NCI-H524 treated with DMSO at 0.1 percent for 48 hours (cell line): ENCODE data around the gene TAL1.

Experiments used
- DNase-seq: peaks from one replicate; lab custom pipeline; 2025; lab: John Stamatoyannopoulos, UW

Gene TAL1

DNA sequence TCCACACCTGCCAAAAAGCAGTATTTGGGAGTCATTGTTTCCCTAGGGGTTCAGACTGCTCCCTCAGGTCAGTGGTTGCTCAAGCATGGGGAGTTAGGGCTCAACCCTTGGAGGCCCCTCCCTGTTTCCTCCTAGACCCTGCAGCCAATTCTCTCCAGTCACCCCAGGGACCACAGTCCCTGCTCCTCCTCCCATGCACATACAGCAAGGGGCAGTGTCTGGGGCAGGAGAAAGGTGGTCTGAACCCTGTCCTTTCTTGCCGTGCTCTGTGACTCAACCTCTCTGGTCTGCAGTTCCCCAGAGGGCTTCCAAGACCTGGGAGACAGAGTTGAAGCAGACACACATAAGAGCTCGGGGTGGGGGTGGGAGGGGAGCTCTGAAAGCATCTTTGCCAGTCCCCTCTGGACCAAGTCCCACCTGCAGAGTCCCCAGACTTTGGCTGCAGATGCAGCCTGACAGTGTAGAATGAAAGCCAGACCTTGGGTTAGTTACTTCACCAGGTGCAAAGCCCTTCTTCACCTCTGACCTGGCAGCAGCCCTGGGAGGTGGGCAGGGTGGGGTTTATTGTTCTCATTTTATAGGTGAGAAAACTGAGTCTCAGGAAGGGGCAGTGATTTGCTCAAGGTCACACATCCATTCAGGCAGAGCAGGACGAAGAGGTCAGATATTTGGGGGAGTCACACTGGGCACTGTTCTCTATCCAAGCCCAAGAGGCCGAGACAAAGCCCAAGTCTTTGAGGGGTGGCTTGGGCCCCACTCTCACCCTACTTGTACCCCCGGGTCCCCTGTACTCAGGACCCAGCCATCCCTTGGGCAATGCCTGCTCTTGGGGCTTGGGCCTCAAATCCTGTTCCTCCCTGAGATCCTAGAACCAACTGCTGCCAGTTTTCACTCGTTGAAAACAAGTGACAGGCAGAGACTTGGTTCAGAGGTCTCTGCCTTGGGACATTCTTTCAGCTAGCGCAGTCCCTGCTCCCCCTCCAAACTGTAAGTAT lies 42.9 kb downstream of the TAL1 start:
- DNase-seq, result no peak

GRCh38 chr1:47187926-47188250 lies 44.1 kb downstream of the TAL1 start:
- no peak for DNase-seq

GRCh38 chr1:47187231-47187925 lies 44.6 kb downstream of the TAL1 start:
- no peak for DNase-seq

DNA sequence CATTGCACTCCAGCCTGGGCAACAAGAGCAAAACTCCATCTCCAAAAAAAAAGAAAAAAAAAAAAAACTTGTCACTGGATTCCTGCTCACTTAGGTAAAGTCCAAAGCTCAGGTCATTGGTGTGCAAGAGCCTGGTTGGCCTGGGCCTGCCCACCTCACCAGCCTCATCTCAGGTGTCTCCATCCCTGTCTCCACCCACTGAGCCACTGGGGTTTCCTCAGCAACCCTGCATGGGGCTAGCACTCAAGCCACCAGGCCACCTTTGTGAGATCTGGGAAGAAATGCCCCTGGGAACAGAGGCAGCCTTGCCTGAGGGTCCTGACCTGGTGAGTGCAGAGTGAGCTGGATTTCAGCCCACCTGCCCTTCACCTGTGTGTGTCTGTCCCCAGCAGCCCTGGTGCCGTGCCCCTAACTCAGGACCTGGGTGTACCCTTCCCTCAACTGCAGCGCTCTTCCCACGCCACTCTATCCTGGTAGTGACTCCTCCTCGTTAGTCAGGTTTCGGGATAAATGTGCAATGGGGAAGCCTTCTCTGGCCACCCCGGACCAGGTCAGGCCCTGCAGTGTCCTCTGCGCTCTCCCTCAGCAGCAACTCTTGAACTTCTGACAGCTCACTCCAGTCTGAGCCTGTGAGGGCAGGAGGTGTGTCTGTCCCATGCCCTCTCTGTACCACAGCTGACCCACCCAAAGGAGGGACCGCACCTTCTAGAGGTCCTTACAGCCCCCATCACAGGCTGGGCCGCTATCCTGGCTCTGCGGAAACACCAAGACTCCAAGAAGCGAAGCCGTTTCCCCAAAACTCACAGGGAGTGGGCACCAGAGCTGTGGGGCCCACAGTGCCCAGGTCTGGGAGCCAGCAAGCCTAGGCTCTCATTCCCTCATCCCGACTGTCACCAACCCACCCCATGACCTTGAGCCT lies 45.5 kb downstream of the TAL1 start:
- DNase-seq, result no peak

- DNase-seq, result no peak
Observed at GRCh38 chr1:47184822-47185677, 47.0 kb downstream of the TAL1 start.

GRCh38 chr1:47184090-47184821 lies 47.8 kb downstream of the TAL1 start:
- DNase-seq, result no peak

DNA sequence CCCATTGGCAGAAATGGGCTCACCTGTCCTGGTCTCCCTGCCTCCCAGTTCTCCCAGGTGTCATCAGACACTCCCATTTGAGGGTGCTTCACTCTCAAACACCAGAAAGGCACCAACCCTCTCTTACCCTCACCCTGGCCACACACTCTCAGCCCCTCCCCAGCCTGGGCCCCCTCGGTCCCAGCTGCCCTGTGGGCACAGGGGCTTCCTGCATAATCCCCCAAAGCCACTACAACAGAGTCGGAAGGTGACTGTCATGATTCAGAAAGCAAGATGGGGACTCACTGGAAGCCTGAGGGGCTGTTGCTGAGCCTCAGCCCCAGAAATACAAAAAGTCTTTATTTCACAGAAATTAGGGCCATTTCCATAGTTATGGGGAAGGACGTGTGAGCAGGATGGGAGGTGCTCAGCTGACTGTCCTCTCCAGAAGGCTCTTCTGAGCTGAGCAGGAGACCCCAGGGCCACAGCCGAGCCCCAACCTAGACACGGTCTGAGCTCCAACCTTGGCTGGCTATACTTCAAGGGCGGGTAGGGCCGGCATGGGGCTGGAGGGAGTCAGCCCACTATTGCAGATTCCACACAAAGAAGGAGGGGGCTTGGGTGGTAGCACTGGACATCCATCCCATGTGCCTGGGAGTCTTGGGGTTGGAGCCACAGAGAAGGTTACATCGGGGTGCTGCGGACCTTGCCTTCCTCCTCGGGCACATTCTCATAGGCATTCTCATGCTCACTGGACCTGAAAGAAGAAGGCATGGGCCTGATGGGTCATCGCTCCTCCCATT lies 48.5 kb downstream of the TAL1 start:
- no peak for DNase-seq

GRCh38 chr1:47182676-47183235 lies 49.3 kb downstream of the TAL1 start:
- no peak for DNase-seq

DNA sequence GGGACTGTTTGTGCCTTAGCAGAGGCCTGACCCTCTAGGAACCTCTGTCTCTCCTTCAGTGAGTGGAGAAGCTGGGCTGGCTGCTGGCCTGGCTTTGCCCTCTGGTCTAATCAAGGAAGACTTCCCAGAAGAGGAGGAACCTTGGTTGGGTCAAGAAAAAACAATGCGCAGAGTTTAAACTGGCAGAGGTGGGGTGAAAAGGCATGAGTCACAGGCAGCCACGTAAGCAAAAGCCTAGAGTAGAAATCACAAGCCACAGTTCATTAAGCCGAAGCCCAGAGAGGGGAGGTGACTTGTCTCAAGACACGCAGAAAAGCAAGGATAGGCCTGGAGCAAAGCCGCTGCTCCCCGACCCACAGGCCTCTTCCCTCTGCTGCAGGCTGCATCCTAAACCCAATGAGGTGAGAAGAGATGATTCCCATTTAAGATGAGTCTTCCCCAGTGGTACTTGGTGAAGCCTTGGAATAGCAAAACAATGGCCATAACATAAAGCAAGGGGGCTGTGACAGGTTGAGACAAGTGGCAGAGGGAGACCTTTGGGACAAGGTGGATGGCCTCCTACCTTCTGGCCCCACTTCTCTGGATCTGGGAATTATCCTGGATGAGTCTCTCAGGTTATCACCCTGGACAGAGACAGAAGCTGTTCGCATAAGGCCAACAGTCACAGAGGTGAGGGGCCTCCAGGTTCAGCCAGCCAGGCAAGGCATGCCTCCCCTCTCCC lies 49.9 kb downstream of the TAL1 start:
- no peak for DNase-seq

DNA sequence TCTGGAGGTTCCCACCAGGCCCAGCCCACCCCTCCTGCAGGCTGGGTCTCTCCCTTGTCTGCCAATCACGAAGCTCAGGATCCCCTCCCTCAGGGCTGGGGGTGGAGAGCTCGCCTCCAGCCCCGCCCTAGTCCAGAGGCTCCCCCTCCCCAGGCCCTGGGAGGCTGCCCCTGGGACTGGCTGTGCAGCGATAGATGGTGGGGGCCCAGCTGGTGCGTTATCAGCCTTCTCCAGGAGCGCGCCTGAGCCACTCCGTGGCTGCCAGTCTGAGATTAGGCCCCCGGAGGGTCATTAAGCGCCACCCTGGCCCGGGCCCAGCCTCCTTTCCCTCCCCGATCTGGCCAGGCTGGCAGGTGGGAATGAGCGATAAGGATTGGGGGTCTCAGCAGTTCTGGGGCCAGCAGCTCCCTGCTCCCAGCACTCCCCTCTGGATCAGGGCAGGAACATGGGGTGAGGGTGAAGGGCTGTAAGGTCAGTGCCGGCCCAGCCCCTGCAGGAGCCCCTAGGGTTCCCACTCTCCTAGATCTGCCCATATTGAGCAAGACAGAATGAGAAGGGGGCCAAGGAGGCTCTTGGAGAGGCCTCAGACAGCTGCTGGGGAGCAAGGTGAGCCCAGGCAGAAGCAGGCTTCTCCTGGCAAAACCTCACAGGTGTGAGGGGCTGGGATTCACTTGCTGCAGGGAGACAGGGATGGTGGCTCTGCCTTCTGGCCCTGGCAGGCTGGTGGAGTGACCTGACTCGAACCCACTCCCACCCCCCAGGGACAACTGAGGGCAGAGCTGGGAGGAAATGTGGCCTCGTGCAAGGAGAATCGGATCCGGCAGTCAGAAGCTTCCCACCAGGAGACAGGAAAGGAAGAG lies 50.7 kb downstream of the TAL1 start:
- DNase-seq, result no peak

DNA sequence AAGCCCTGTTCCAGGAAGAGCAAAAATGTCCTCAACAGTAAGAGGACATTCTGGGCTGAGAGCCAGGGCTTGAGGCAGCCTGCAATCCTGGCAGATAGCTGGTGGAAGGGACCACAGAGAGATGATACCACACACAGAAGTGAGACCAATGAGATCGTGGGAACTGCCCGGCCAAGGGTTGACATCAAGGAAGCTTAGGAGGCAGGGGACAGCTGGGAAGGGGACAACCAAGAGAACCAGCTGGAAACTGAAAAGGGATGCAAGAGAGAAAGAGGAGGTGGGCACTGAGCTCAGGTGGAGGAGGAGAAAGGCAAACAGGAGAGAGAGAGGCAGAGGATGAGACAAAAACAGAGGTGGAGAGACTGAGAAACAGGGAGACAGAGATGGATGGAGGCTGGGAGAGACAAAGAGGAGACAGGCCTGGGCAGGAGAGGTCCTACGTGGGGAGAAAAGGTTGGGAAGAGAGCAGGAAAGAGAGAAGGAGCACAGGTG lies 51.4 kb downstream of the TAL1 start:
- DNase-seq, result no peak

DNA sequence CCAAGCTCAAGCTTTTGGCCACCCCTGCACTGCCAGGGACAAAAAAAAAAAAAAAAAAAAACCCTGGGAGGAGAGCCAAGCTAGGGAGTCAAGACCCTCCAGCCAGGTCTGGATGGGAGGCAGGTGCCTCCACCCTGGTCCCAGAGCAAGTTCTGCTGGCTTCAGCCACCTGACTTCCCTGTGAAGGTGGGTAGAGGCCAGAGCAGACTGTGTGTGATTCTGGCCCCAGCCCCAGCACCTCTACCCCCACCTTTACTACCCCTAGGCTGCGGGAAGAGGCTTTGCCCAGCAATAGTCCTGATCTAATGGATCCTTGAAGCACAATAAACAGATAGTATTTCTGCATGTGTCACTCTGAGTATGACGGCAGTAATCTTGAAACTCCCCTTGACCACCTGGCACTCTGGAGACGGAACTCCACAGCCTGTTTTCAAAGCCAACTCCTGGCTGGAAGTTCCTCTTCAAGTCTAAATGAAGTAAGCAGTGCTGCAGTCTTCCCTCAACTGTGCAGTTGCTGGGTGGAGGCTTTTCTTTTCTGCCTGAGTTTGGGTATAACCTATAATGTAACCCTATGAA lies 51.9 kb downstream of the TAL1 start:
- DNase-seq, result no peak

- peak; percentile 79 for DNase-seq
Observed at GRCh38 chr1:47179017-47179987, 52.7 kb downstream of the TAL1 start.

- DNase-seq, result no peak
Observed at GRCh38 chr1:47178654-47179016, 53.4 kb downstream of the TAL1 start.

- DNase-seq, result no peak
Observed at GRCh38 chr1:47178020-47178419, 54.0 kb downstream of the TAL1 start.
